ENCODE results near the gene MANEA. TPM values are rescaled to one million over a fixed set of nuclear protein-coding genes. Genes with fewer than 3 reads are reported as not detected.
"Not testable (repeated sequence)": the region's sequence is repeated elsewhere in the genome, so short reads cannot be mapped to it uniquely, and the experiment has no call there.

Gene MANEA
- total and polyA plus RNA-seq, 2 experiments from 2014 or later: 4.7 to 15.3 TPM

DNA sequence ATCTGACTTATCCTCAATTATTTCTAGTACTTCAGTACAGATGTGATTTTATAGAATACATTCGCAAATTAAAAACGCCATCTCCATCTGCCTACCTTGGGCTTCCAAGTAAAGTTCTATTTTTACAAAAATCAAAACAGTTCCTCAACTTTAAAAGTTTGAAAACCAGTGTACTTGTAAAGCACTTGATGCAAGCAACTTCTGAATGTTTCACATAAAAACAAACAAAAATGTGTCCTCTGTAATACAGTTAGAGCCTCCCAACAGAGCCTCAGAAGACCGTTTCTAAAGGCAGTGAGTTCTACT is 384 bp upstream of the MANEA start:
- H3K4me1 ChIP-seq (ENCODE audit: insufficient read depth): no peaks in the 10 kb centered on the region
- peak overlapping the region; percentile 81 for H3K4me2 ChIP-seq
- WGBS (ENCODE audit: low lambda C conversion rate, missing lambda C conversion rate): 4% methylated on average over 3 of the region's 3 CpGs
- no peaks in the 10 kb centered on the region for H3K27me3 ChIP-seq
- peaks cover 38% of the 10 kb centered on the region for H3K79me2 ChIP-seq
- no peaks in the 10 kb centered on the region for H3K9me3 ChIP-seq (ENCODE audit: low read depth)
- peak overlapping the region; percentile 97 for H3K27ac ChIP-seq
- no peak for DNase-seq (ENCODE audit: low spot score)
- H3K4me3 ChIP-seq: peak overlapping the region; percentile 68
- peak overlapping the region; percentile 99 for H2AFZ ChIP-seq
- no peaks in the 10 kb centered on the region for H3K9me2 ChIP-seq (replicated peaks; ENCODE audit: insufficient read depth)
- no peaks in the 10 kb centered on the region for H4K20me1 ChIP-seq (ENCODE audit: insufficient read depth, poor library complexity, severe bottlenecking)
- TF ChIP-seq, protein P1, sequence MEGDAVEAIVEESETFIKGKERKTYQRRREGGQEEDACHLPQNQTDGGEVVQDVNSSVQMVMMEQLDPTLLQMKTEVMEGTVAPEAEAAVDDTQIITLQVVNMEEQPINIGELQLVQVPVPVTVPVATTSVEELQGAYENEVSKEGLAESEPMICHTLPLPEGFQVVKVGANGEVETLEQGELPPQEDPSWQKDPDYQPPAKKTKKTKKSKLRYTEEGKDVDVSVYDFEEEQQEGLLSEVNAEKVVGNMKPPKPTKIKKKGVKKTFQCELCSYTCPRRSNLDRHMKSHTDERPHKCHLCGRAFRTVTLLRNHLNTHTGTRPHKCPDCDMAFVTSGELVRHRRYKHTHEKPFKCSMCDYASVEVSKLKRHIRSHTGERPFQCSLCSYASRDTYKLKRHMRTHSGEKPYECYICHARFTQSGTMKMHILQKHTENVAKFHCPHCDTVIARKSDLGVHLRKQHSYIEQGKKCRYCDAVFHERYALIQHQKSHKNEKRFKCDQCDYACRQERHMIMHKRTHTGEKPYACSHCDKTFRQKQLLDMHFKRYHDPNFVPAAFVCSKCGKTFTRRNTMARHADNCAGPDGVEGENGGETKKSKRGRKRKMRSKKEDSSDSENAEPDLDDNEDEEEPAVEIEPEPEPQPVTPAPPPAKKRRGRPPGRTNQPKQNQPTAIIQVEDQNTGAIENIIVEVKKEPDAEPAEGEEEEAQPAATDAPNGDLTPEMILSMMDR (IDR thresholded peaks at IDR 0.05; ENCODE audit: poor library complexity): no peak
- no peak for TF ChIP-seq EZH2phosphoT487 (IDR thresholded peaks at IDR 0.05; ENCODE audit: low read depth, severe bottlenecking, unreplicated experiment)
- no peak for TF ChIP-seq EZH2 (IDR thresholded peaks at IDR 0.05; ENCODE audit: borderline replicate concordance)
- no peaks in the 10 kb centered on the region for H3K36me3 ChIP-seq (replicated peaks; ENCODE audit: insufficient read depth, low read depth)

DNA sequence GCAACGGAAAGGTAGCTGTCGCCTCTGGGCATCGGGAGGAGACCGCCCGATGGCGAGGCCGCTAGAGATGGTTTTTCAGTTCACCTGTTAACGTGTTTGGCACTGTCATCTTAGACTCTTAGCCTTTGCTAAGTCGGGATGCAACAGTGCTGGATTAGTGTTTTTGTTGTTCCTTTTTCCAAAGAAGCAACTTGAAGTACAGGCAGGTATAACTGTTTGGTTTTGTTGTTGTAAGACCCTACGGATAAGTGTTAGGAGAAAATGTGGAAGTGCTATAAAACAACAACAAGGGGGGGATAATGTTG is 723 bp downstream of the MANEA start:
- no peaks in the 10 kb centered on the region for H3K27me3 ChIP-seq
- H2AFZ ChIP-seq: peak overlapping the region; percentile 99
- no peaks in the 10 kb centered on the region for H4K20me1 ChIP-seq (ENCODE audit: insufficient read depth, poor library complexity, severe bottlenecking)
- DNase-seq (ENCODE audit: low spot score): no peak
- H3K4me2 ChIP-seq: peak overlapping the region; percentile 81
- H3K36me3 ChIP-seq (replicated peaks; ENCODE audit: insufficient read depth, low read depth): no peaks in the 10 kb centered on the region
- no peaks in the 10 kb centered on the region for H3K4me1 ChIP-seq (ENCODE audit: insufficient read depth)
- peak overlapping the region; percentile 97 for H3K27ac ChIP-seq
- H3K4me3 ChIP-seq: peak overlapping the region; percentile 68
- WGBS (ENCODE audit: low lambda C conversion rate, missing lambda C conversion rate): 4% methylated on average over 10 of the region's 10 CpGs
- TF ChIP-seq EZH2phosphoT487 (IDR thresholded peaks at IDR 0.05; ENCODE audit: low read depth, severe bottlenecking, unreplicated experiment) (no peak), EZH2 (IDR thresholded peaks at IDR 0.05; ENCODE audit: borderline replicate concordance) (no peak)
- TF ChIP-seq, protein P1 (IDR thresholded peaks at IDR 0.05; ENCODE audit: poor library complexity): no peak
- H3K79me2 ChIP-seq: peaks cover 41% of the 10 kb centered on the region
- no peaks in the 10 kb centered on the region for H3K9me2 ChIP-seq (replicated peaks; ENCODE audit: insufficient read depth)
- no peaks in the 10 kb centered on the region for H3K9me3 ChIP-seq (ENCODE audit: low read depth)

DNA sequence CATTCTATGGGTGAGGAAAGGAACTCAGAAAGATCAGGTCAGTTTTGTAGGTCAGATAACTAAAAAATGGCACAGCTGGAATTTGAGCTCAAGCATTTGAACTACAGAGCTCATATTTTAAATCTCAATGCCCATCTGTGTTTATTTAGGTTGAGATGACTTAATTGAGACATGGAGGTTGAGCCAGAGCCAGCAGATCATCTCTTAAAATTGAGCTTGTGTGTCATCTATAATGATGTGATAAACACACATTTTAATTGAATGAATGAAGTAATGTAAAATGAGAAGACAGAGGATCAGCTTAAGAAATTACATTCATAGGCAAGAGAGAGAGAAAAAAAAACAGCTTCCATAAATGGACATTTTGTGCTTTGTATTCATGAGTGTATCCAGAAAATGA is 3.7 kb downstream of the MANEA start:
- H2AFZ ChIP-seq: no peak overlapping the region
- no peaks in the 10 kb centered on the region for H4K20me1 ChIP-seq (ENCODE audit: insufficient read depth, poor library complexity, severe bottlenecking)
- no peaks in the 10 kb centered on the region for H3K9me2 ChIP-seq (replicated peaks; ENCODE audit: insufficient read depth)
- H3K27me3 ChIP-seq: no peaks in the 10 kb centered on the region
- H3K4me2 ChIP-seq: no peak overlapping the region
- no peaks in the 10 kb centered on the region for H3K36me3 ChIP-seq (replicated peaks; ENCODE audit: insufficient read depth, low read depth)
- H3K27ac ChIP-seq: no peak overlapping the region
- peaks cover 5% of the 10 kb centered on the region for H3K9me3 ChIP-seq (ENCODE audit: low read depth)
- TF ChIP-seq, protein P1 (IDR thresholded peaks at IDR 0.05; ENCODE audit: poor library complexity): no peak
- TF ChIP-seq EZH2 (IDR thresholded peaks at IDR 0.05; ENCODE audit: borderline replicate concordance) (no peak), EZH2phosphoT487 (IDR thresholded peaks at IDR 0.05; ENCODE audit: low read depth, severe bottlenecking, unreplicated experiment) (no peak)
- H3K79me2 ChIP-seq: peaks cover 26% of the 10 kb centered on the region
- H3K4me3 ChIP-seq: no peak overlapping the region
- no peak for DNase-seq (ENCODE audit: low spot score)
- no peaks in the 10 kb centered on the region for H3K4me1 ChIP-seq (ENCODE audit: insufficient read depth)

DNA sequence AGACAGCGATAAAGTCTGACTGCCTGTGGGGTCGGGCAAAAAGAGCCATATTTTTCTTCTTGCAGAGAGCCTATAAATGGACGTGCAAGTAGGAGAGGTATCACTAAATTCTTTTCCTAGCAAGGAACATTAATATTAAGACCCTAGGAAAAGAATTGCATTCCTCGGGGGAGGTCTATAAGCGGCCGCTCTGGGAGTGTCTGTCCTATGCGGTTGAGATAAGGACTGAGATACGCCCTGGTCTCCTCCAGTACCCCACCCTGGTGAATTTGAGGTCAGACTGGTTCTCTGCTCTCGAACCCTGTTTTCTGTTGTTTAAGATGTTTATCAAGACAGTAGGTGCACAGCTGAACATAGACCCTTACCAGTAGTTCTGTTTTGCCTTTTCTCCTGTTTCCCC is 6.9 kb downstream of the MANEA start:
- DNase-seq (ENCODE audit: low spot score); H4K20me1 ChIP-seq (ENCODE audit: insufficient read depth, poor library complexity, severe bottlenecking); H3K4me2 ChIP-seq; H3K9me2 ChIP-seq (replicated peaks; ENCODE audit: insufficient read depth); H3K4me3 ChIP-seq; H3K27me3 ChIP-seq; H3K4me1 ChIP-seq (ENCODE audit: insufficient read depth); H2AFZ ChIP-seq; H3K9me3 ChIP-seq (ENCODE audit: low read depth); H3K36me3 ChIP-seq (replicated peaks; ENCODE audit: insufficient read depth, low read depth); H3K27ac ChIP-seq: not testable (repeated sequence)
- 94% methylated on average over 9 of the region's 9 CpGs for WGBS (ENCODE audit: low lambda C conversion rate, missing lambda C conversion rate)
- H3K79me2 ChIP-seq: peaks cover 20% of the 10 kb centered on the region

All from hepatocyte (in vitro differentiated cells).